Spinal cord (tissue), 10 donors: ENCODE results near the gene RHD. TPM values are rescaled to one million over a fixed set of nuclear protein-coding genes. Genes with fewer than 3 reads are reported as not detected.
"Not testable (repeated sequence)": the region's sequence is repeated elsewhere in the genome, so short reads cannot be mapped to it uniquely, and the experiment has no call there.

Experiments
- DNase-seq, 6 donors: peaks; one replicate each; pipeline versions ENCODE4 v3.0.0 to v3.0.0-alpha.2; 2013 to 2015; ENCODE audit warnings: low spot score in 6 of 6, low read depth in 4 of 6
- H3K27ac ChIP-seq: one replicate; pipeline ENCODE4 v1.5.1; 2013; ENCODE audit warnings: low read depth, low read length, control low read depth
- H3K27me3 ChIP-seq: one replicate; pipeline ENCODE4 v1.6.1; 2013; ENCODE audit warnings: low read length; ENCODE audit not compliant: control insufficient read depth, insufficient read depth
- H3K36me3 ChIP-seq: one replicate; pipeline ENCODE4 v1.6.1; 2013; ENCODE audit warnings: low read length; ENCODE audit not compliant: control insufficient read depth, insufficient read depth
- H3K4me1 ChIP-seq: one replicate; pipeline ENCODE4 v1.6.1; 2013; ENCODE audit warnings: low read length; ENCODE audit not compliant: control insufficient read depth, insufficient read depth
- H3K4me3 ChIP-seq: one replicate; pipeline ENCODE4 v1.5.1; 2013; ENCODE audit warnings: low read depth, low read length, control low read depth
- H3K9me3 ChIP-seq: one replicate; pipeline ENCODE4 v1.6.1; 2013; ENCODE audit warnings: low read length; ENCODE audit not compliant: control insufficient read depth, insufficient read depth
- WGBS: methylation state at CpG from one replicate; pipeline ENCODE4 v1.1.5; 2013; ENCODE audit warnings: missing lambda C conversion rate; ENCODE audit not compliant: insufficient coverage; 5-methylcytosine and 5-hydroxymethylcytosine counted together
- polyA plus RNA-seq, 2 donors: library from polyadenylated mRNA; unstranded; fragments of 120-200 nt; gene quantifications; one replicate each; pipeline ENCODE4 v1.2.1, GENCODE V29; 2013; ENCODE audit not compliant: insufficient read length in 2 of 2
- total RNA-seq, 2 donors: library from RNA; depleted of rRNA in 1 of 2; stranded (reverse); fragments of 120-200 nt in 1 of 2; fragments of >200 nt in 1 of 2; gene quantifications; one replicate each; pipeline versions ENCODE4 v1.2.3 to v1.2.4, GENCODE V29; 2013 to 2014
- donor health status: healthy.

The RHD gene
- total and polyA plus RNA-seq, 4 donors, result 0.63 to 3.0 (median 1.3) TPM

- not testable (repeated sequence) for H3K4me1 ChIP-seq, H3K27me3 ChIP-seq, H3K36me3 ChIP-seq, H3K27ac ChIP-seq, H3K4me3 ChIP-seq, DNase-seq, H3K9me3 ChIP-seq
- no CpG with 5 or more reads among the region's 1 CpG for WGBS
Measured at GRCh38 chr1:25277295-25277694, 5.0 kb downstream of the RHD start.

DNA sequence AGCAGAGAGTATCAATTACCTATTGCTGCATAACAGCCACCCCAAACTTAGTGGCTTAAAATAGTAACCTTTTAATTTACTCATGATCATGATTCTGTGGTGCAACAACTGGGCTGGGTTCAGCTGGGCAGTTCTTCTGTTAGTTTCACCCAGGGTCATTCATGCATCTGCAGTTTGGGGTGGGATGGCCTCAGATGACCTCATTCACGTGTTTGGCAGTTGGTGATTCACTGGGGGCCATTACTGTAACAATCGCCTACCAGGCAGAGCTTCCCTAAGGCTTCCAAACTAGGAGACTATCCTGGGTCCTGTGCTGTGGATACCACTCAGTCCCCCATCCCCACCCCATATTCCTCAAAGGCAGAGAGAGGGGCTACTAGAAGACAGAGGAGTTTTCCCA, 6.0 kb downstream of the RHD start:
- H3K4me1 ChIP-seq, H3K27ac ChIP-seq, H3K36me3 ChIP-seq, DNase-seq, H3K27me3 ChIP-seq, H3K9me3 ChIP-seq, H3K4me3 ChIP-seq: not testable (repeated sequence)
- WGBS, result no CpG with 5 or more reads among the region's 2 CpGs

GRCh38 chr1:25278790-25279189, 6.5 kb downstream of the RHD start:
- not testable (repeated sequence) for H3K36me3 ChIP-seq, DNase-seq, H3K4me3 ChIP-seq, H3K4me1 ChIP-seq, H3K27me3 ChIP-seq, H3K27ac ChIP-seq, H3K9me3 ChIP-seq
- WGBS, result no CpG with 5 or more reads among the region's 8 CpGs

GRCh38 chr1:25279693-25280111, 7.4 kb downstream of the RHD start:
- H3K27me3 ChIP-seq, DNase-seq, H3K27ac ChIP-seq, H3K4me3 ChIP-seq, H3K36me3 ChIP-seq, H3K4me1 ChIP-seq, H3K9me3 ChIP-seq: not testable (repeated sequence)
- no CpG with 5 or more reads among the region's 5 CpGs for WGBS

- DNase-seq, H3K27me3 ChIP-seq: not testable (repeated sequence)
- WGBS, result 78% methylated on average over 1 of the region's 3 CpGs
Measured at GRCh38 chr1:25285862-25286261, 13.6 kb downstream of the RHD start.

DNA sequence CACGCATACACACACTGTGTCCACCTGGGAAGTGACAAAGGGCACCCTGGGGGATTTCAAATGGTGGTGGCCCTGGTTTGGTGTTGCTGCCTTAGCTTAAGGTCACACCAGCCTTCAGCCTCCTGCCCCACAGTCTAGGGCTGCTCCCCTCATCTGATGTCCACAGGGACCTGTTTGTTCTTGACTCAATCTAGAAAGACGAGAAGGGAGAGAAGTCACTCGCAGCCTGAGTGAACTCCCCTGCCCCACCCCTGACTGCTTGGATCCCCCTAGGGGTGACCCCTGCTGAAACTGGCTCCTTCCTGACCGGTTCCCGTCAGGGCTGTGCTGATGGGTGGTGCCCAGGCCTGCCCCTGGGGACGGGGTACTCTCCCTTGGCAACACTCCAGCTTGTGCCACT, 14.9 kb downstream of the RHD start:
- not testable (repeated sequence) for H3K27me3 ChIP-seq, H3K4me1 ChIP-seq
- WGBS, result 100% methylated on average over 1 of the region's 6 CpGs

More at GRCh38 chr1:25285862-25286261, 13.6 kb downstream of the RHD start:
- H3K9me3 ChIP-seq, H3K4me3 ChIP-seq, H3K4me1 ChIP-seq, H3K36me3 ChIP-seq, H3K27ac ChIP-seq: not testable (repeated sequence)

GRCh38 chr1:25288573-25289101, 16.3 kb downstream of the RHD start:
- WGBS, result no CpG with 5 or more reads among the region's 8 CpGs
- not testable (repeated sequence) for H3K9me3 ChIP-seq

More for the DNA sequence above, 14.9 kb downstream of the RHD start:
- not testable (repeated sequence) for H3K9me3 ChIP-seq, H3K27ac ChIP-seq, H3K4me3 ChIP-seq, DNase-seq, H3K36me3 ChIP-seq

GRCh38 chr1:25290043-25290442, 17.7 kb downstream of the RHD start:
- not testable (repeated sequence) for H3K27me3 ChIP-seq, H3K4me1 ChIP-seq, H3K4me3 ChIP-seq, DNase-seq, H3K36me3 ChIP-seq, H3K27ac ChIP-seq, H3K9me3 ChIP-seq
- no CpG with 5 or more reads among the region's 6 CpGs for WGBS

More at GRCh38 chr1:25288573-25289101, 16.3 kb downstream of the RHD start:
- not testable (repeated sequence) for H3K36me3 ChIP-seq, H3K27me3 ChIP-seq, DNase-seq, H3K27ac ChIP-seq, H3K4me1 ChIP-seq, H3K4me3 ChIP-seq

GRCh38 chr1:25293426-25293825, 21.1 kb downstream of the RHD start:
- WGBS, result no CpG with 5 or more reads among the region's 2 CpGs
- not testable (repeated sequence) for H3K9me3 ChIP-seq, H3K27me3 ChIP-seq, H3K27ac ChIP-seq, DNase-seq, H3K36me3 ChIP-seq, H3K4me3 ChIP-seq, H3K4me1 ChIP-seq

DNA sequence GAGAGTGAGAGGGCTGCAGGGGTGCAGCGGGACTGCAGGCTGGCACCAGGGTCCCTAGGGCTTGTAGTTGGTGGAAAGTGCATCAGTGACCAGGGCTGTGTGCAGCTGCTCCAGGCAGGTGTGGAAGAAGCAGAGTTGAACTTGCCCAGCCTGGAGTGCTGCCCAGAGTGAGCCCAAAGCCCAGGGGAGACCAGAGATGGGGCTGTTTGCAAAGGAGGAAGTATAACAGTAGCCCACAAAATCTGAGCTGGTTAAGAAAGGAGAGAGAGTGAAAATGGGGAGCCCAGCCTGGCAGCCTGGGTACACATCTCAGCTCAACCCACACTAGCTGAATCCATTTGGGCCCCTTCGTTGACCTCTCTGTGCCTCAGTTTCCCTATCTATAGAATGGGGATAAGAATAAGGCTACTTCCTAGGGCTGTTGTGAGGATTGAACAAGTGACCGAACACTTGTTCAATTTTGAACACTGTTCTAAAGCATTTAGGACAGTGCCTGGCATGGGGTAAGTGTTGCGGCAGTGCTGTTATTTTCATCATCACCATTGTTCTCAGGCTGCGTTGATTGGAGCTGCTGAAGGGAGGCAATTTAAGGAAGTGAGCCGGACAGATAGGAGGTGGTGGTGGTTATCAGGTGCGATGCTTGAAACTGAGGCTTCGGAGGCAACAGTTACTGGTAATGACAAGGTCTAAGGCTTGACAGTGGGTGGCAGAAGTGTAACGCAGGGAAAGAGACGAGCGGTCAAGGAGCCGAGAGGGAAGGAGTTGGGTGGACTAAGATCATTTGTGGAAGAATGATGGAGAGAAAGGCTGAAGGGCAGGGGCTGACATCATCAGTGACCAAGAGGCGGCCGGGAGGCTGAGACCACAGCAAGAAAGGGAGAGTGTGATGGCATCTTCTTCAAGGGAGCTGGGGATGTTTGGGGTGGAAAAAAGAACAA, 22.8 kb downstream of the RHD start:
- not testable (repeated sequence) for H3K27me3 ChIP-seq, H3K4me1 ChIP-seq, H3K9me3 ChIP-seq, H3K36me3 ChIP-seq, H3K4me3 ChIP-seq, DNase-seq, H3K27ac ChIP-seq
- no CpG with 5 or more reads among the region's 14 CpGs for WGBS
